HL-60 (cell line): Measurements from ENCODE around the gene PBX3.

Experiments
- DNase-seq, 2 experiments: peaks; one replicate each; pipeline ENCODE4 v3.0.0-alpha.2; 2010 to 2020; ENCODE audit warnings: low read depth in 1 of 2, low spot score in 1 of 2
- H3K27ac ChIP-seq: fragments of 250-450 bp; sonication (Bioruptor Pico); replicated peaks from 2 replicates; pipeline ENCODE4 v1.5.1; 2020; ENCODE audit warnings: mild to moderate bottlenecking, moderate library complexity
- H3K27me3 ChIP-seq: fragments of 250-450 bp; sonication (Bioruptor Pico); 2 replicates; pipeline ENCODE4 v1.5.1; 2021; ENCODE audit warnings: mild to moderate bottlenecking, moderate library complexity; ENCODE audit not compliant: insufficient read depth, poor library complexity, severe bottlenecking
- H3K4me3 ChIP-seq: replicated peaks from 2 replicates; pipeline ENCODE4 v1.5.1; 2011; ENCODE audit warnings: mild to moderate bottlenecking, control low read depth, low read length; ENCODE audit not compliant: insufficient read depth
- CTCF ChIP-seq: IDR thresholded peaks from one replicate; pipeline ENCODE4 v1.5.1; 2011; ENCODE audit warnings: low read length, control low read depth, inconsistent platforms; ENCODE audit not compliant: insufficient read depth
- GABPA ChIP-seq: IDR thresholded peaks from 2 replicates; pipeline ENCODE4 v1.6.1; 2012; ENCODE audit warnings: low read depth
- POLR2AphosphoS5 ChIP-seq: IDR thresholded peaks from 2 replicates; pipeline ENCODE4 v1.6.1; 2012; ENCODE audit warnings: low read depth
- REST ChIP-seq: IDR thresholded peaks from 2 replicates; pipeline ENCODE4 v1.6.1; 2012; ENCODE audit warnings: low read depth; ENCODE audit not compliant: insufficient replicate concordance
- SPI1 ChIP-seq: IDR thresholded peaks from 2 replicates; pipeline ENCODE4 v1.6.1; 2012; ENCODE audit warnings: low read depth, mild to moderate bottlenecking, borderline replicate concordance

The PBX3 gene

DNA sequence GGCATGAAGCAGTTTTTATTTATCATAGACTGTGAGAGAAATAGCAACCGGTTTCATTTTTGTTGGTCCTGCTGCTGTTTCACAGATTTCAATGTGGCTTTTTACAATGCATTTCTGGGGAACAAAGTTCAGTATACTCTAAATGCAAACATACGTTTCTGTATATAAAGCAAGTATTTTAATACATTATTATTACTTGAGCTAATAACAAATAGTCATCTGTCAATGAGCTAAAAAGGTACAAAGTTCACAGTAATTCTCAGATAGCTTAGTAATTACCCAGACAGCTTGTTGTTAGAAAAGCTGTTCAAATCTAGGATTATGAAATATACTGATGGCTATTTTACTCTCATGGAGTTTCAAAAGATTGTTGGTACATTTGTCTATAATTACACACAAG is 50.8 kb downstream of the PBX3 start:
- no peaks in the 10 kb centered on the region for H3K27me3 ChIP-seq
- DNase-seq: no peak
- no peak for TF ChIP-seq POLR2AphosphoS5
- no peak for TF ChIP-seq CTCF
- no peak for TF ChIP-seq GABPA
- no peak for TF ChIP-seq SPI1
- no peak for TF ChIP-seq REST
- no peak overlapping the region for H3K4me3 ChIP-seq
- H3K27ac ChIP-seq: no peak overlapping the region

GRCh38 chr9:125803526-125803925 is 56.4 kb downstream of the PBX3 start:
- Histone ChIP-seq H3K4me3 (no peak overlapping the region), H3K27me3 (no peaks in the 10 kb centered on the region), H3K27ac (no peak overlapping the region)
- TF ChIP-seq GABPA (no peak), CTCF (no peak), REST (no peak), POLR2AphosphoS5 (no peak)
- no peak for DNase-seq

GRCh38 chr9:125805057-125805456 is 57.9 kb downstream of the PBX3 start:
- no peak for DNase-seq
- TF ChIP-seq REST (no peak), POLR2AphosphoS5 (no peak), CTCF (no peak), SPI1 (no peak), GABPA (no peak)
- no peak overlapping the region for H3K4me3 ChIP-seq
- H3K27ac ChIP-seq: no peak overlapping the region
- H3K27me3 ChIP-seq: no peaks in the 10 kb centered on the region
